Fibroblast of lung (primary cell): ENCODE measurements around the gene RTP2. TPM values are rescaled to one million over a fixed set of nuclear protein-coding genes. Genes with fewer than 3 reads are reported as not detected.
A peak's percentile ranks its signal among the peaks of the same experiment; 100 is the strongest.

Experiments used
- DNase-seq, 2 donors: peaks; one replicate each; pipeline versions ENCODE4 v3.0.0 to v3.0.0-alpha.2; 2010; ENCODE audit warnings: low read depth in 2 of 2
- H2AFZ ChIP-seq: 2 replicates; pipeline ENCODE4 v1.5.1; 2012; ENCODE audit warnings: low read length, control low read depth, inconsistent platforms
- H3K27ac ChIP-seq: 2 replicates; pipeline ENCODE4 v1.5.1; 2011; ENCODE audit warnings: low read length, control low read depth; ENCODE audit not compliant: insufficient read depth
- H3K27me3 ChIP-seq: 2 replicates; pipeline ENCODE4 v1.5.1; 2011; ENCODE audit warnings: mild to moderate bottlenecking, low read length; ENCODE audit not compliant: control insufficient read depth, insufficient read depth
- H3K36me3 ChIP-seq: 2 replicates; pipeline ENCODE4 v1.5.1; 2011; ENCODE audit warnings: low read length; ENCODE audit not compliant: control insufficient read depth, insufficient read depth
- H3K4me1 ChIP-seq: 2 replicates; pipeline ENCODE4 v1.5.1; 2011; ENCODE audit warnings: low read length; ENCODE audit not compliant: control insufficient read depth, insufficient read depth; ENCODE audit errors: extremely low read depth
- H3K4me2 ChIP-seq: 2 replicates; pipeline ENCODE4 v1.5.1; 2011; ENCODE audit warnings: low read length, control low read depth; ENCODE audit not compliant: insufficient read depth; ENCODE audit errors: extremely low read depth
- H3K4me3 ChIP-seq, 4 experiments: fragments of 200-600 bp in 1 of 4; sonication (generic) in 1 of 4; replicated peaks in 1 of 4; 2 replicates each; pipeline ENCODE4 v1.5.1; 2011 to 2016; ENCODE audit warnings: low read length in 4 of 4, low read depth in 3 of 4, mild to moderate bottlenecking in 3 of 4, control low read depth in 2 of 4, inconsistent platforms in 1 of 4, mixed read lengths in 1 of 4; ENCODE audit not compliant: insufficient read depth in 1 of 4; ENCODE audit errors: control extremely low read depth in 1 of 4
- H3K79me2 ChIP-seq: 2 replicates; pipeline ENCODE4 v1.5.1; 2012; ENCODE audit warnings: mild to moderate bottlenecking, low read length, inconsistent platforms; ENCODE audit not compliant: control insufficient read depth, insufficient read depth
- H3K9ac ChIP-seq: 2 replicates; pipeline ENCODE4 v1.5.1; 2011; ENCODE audit warnings: mild to moderate bottlenecking, low read length, control low read depth; ENCODE audit not compliant: insufficient read depth
- H3K9me3 ChIP-seq: 2 replicates; pipeline ENCODE4 v1.5.1; 2012; ENCODE audit warnings: low read depth, low read length; ENCODE audit not compliant: control insufficient read depth, insufficient read depth
- H4K20me1 ChIP-seq: 2 replicates; pipeline ENCODE4 v1.5.1; 2011; ENCODE audit warnings: low read length; ENCODE audit not compliant: control insufficient read depth, insufficient read depth; ENCODE audit errors: extremely low read depth
- CTCF ChIP-seq, 2 donors: IDR thresholded peaks in 1 of 2; conservative IDR thresholded peaks in 1 of 2; 1 replicate in 1 of 2; 2 replicates in 1 of 2; pipeline ENCODE4 v1.5.1; 2011 to 2012; ENCODE audit warnings: low read length in 2 of 2, control low read depth in 1 of 2, inconsistent platforms in 1 of 2, low read depth in 1 of 2, mild to moderate bottlenecking in 1 of 2
- EZH2 ChIP-seq: IDR thresholded peaks from 2 replicates; pipeline ENCODE4 v1.5.1; 2012; ENCODE audit warnings: low read length, control low read depth, mild to moderate bottlenecking; ENCODE audit errors: missing control alignments
- polyA plus RNA-seq, 2 donors: library from polyadenylated mRNA; depleted of rRNA in 1 of 2; stranded (reverse) in 1 of 2; unstranded in 1 of 2; fragments of >200 nt; gene quantifications; 2 replicates each; pipeline ENCODE4 v1.2.1, GENCODE V29; 2011 to 2012; ENCODE audit warnings: missing spikeins in 1 of 2
- total RNA-seq: library from RNA; depleted of rRNA; stranded (reverse); fragments of >200 nt; gene quantifications from 2 replicates; pipeline ENCODE4 v1.2.1, GENCODE V29; 2014

Gene RTP2
- total and polyA plus RNA-seq, 2 donors (not counting 1 experiment from before 2014, with no cell fraction given): not detected

GRCh38 chr3:187673012-187673411 is 29.3 kb downstream of the RTP2 start:
- DNase-seq: peak in 1 of 2 donors; percentile 3
- H3K4me3 ChIP-seq: no peak overlapping the region
- no peaks in the 10 kb centered on the region for H3K36me3 ChIP-seq
- H4K20me1 ChIP-seq: no peaks in the 10 kb centered on the region
- H3K4me2 ChIP-seq: no peak overlapping the region
- H3K9me3 ChIP-seq: no peaks in the 10 kb centered on the region
- TF ChIP-seq CTCF (conservative IDR thresholded peaks at IDR 0.05 in 1 of 2, IDR thresholded peaks at IDR 0.05 in 1 of 2; ENCODE audit: low read depth in 1 of 2, low read length in 2 of 2) (no peak), EZH2 (no peak)
- H3K79me2 ChIP-seq: no peaks in the 10 kb centered on the region
- H3K27ac ChIP-seq: no peak overlapping the region
- no peak overlapping the region for H2AFZ ChIP-seq
- H3K4me1 ChIP-seq: no peaks in the 10 kb centered on the region
- peaks cover 24% of the 10 kb centered on the region for H3K27me3 ChIP-seq
- no peak overlapping the region for H3K9ac ChIP-seq

DNA sequence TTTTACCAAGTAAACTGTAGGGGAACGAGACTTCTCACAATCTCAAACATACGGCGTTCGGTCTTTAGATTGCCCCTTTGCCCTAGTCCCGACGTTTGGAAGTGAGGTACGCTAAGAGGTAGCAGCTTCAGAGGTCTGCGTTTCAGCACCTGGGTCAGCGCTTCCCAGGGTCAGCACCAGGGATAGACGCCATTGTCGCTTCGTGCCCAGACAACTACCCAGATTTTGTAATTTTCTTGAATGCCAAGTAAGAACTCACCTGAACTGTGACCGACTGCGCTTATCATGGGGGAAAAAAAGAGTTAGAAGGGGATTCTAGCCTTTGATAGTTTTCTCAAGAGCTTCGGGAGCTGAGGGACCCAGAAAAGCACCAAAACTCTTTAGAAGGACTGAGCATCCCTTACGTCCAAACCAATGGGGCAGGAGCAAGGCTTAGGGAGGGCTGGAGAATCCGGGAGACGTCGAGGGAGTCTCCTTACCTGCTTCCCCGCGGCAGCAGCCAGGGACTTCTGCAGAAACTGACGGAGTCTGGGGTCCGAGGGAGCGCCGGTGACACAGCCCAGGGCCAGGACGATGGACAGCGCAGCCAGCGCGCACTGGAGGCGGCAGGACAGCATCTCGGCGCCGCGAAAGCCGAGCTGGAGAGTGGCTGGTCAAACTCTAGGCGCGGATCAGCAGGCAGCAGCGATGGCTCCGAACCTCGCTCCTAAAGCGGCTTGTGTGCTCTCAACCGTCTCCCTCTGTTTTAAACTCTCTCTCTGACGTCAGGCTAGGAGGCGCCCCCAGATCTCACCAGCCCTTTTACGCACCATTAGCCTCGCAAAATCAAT is 32.5 kb downstream of the RTP2 start, which contains the start of gene SST:
Gene SST, minus strand, starts transcription at position 720 of the 830 bp plus-strand sequence. Its CDS starts 103 bp downstream, at position 617.
- peak; percentile 50 to 56 for DNase-seq

GRCh38 chr3:187667526-187667925 is 34.8 kb downstream of the RTP2 start:
- no peak overlapping the region for H3K4me3 ChIP-seq
- DNase-seq: no peak
- no peaks in the 10 kb centered on the region for H3K79me2 ChIP-seq
- H2AFZ ChIP-seq: no peak overlapping the region
- no peak overlapping the region for H3K4me2 ChIP-seq
- no peaks in the 10 kb centered on the region for H3K9me3 ChIP-seq
- H3K27me3 ChIP-seq: peaks cover 6% of the 10 kb centered on the region
- H4K20me1 ChIP-seq: no peaks in the 10 kb centered on the region
- no peak overlapping the region for H3K27ac ChIP-seq
- no peaks in the 10 kb centered on the region for H3K36me3 ChIP-seq
- TF ChIP-seq EZH2 (no peak), CTCF (conservative IDR thresholded peaks at IDR 0.05 in 1 of 2, IDR thresholded peaks at IDR 0.05 in 1 of 2; ENCODE audit: low read depth in 1 of 2, low read length in 2 of 2) (no peak)
- H3K4me1 ChIP-seq: no peaks in the 10 kb centered on the region
- H3K9ac ChIP-seq: no peak overlapping the region

More for the DNA sequence above, 32.5 kb downstream of the RTP2 start, which contains the start of gene SST:
- Histone ChIP-seq H3K27ac (no peak within 1 kb of the TSS), H3K9ac (no peak within 1 kb of the TSS), H3K79me2 (no peaks in the 10 kb centered on the region), H2AFZ (no peak within 1 kb of the TSS), H4K20me1 (no peaks in the 10 kb centered on the region), H3K36me3 (no peaks in the 10 kb centered on the region), H3K4me2 (no peak within 1 kb of the TSS), H3K4me3 (no peak within 1 kb of the TSS), H3K9me3 (no peaks in the 10 kb centered on the region), H3K27me3 (peaks cover 16% of the 10 kb centered on the region), H3K4me1 (no peaks in the 10 kb centered on the region)
- TF ChIP-seq EZH2 (no peak), CTCF (conservative IDR thresholded peaks at IDR 0.05 in 1 of 2, IDR thresholded peaks at IDR 0.05 in 1 of 2; ENCODE audit: low read depth in 1 of 2, low read length in 2 of 2) (no peak)
